ENCODE measurements around the gene PDIA2. TPM values are rescaled to one million over a fixed set of nuclear protein-coding genes. Genes with fewer than 3 reads are reported as not detected.

PDIA2 gene
- total and polyA plus RNA-seq, 2 donors (not counting 3 experiments of a cell fraction or from before 2014, with no cell fraction given): 0.63 TPM; not detected in 1

DNA sequence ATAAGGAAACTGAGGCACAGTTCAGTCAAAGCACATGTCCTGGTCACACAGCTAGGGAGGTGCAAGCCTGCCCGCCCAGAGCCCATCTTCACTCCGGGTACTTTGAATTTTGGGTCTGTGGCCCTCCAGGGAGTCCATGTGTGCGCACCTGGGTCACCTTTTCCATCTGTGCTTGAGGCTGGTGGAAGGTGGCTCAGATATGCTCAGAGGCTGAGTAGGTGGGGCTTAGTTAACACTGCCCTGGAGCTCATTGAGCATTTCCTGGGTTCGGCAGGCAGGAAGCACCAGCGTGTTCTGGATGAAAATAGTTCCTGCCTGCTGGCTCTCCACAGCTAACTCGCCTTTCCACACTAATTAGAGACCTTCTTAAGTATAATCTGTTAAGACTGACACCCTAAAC is 29.1 kb upstream of the PDIA2 start:
- ChIA-PET CTCF (interaction anchor here (0.5 to 0.6 kb wide), 2 partner anchors 83 to 109 kb away, joined by 3 to 4 read pairs; no protein-coding TSS in a partner anchor), POLR2A (no interaction called here)
- FAIRE-seq (no peak), DNase-seq (ENCODE audit: low read depth, low spot score) (no peak)
- Histone ChIP-seq H3K27ac (ENCODE audit: insufficient read depth, low read depth, low read length) (no peak overlapping the region), H4K20me1 (replicated peaks; ENCODE audit: control insufficient read depth, extremely low read depth, insufficient read depth, low read length) (no peaks in the 10 kb centered on the region), H3K36me3 (ENCODE audit: control insufficient read depth in 2 of 2, extremely low read depth in 1 of 2, insufficient read depth in 2 of 2, low read length in 2 of 2) (peaks cover 0 to 2% of the 10 kb centered on the region in 2 experiments), H3K9me3 (replicated peaks; ENCODE audit: control insufficient read depth, insufficient read depth, low read length) (no peaks in the 10 kb centered on the region), H3K9me1 (replicated peaks; ENCODE audit: control insufficient read depth, extremely low read depth, insufficient read depth, low read length) (no peaks in the 10 kb centered on the region), H3K4me3 (replicated peaks in 1 of 3; ENCODE audit: insufficient read depth in 1 of 3, low read depth in 1 of 3, low read length in 3 of 3) (no peak overlapping the region), H3K9ac (replicated peaks; ENCODE audit: extremely low read depth, insufficient read depth, low read length) (no peak overlapping the region), H3K79me2 (ENCODE audit: control insufficient read depth, insufficient read depth, low read length) (no peaks in the 10 kb centered on the region), H3K4me2 (ENCODE audit: insufficient read depth, low read length) (no peak overlapping the region), H2AFZ (ENCODE audit: low read depth, low read length) (no peak overlapping the region), H3K4me1 (ENCODE audit: control insufficient read depth, extremely low read depth, insufficient read depth, low read length) (peaks cover 12% of the 10 kb centered on the region), H3K27me3 (ENCODE audit: control insufficient read depth in 2 of 2, insufficient read depth in 2 of 2, low read length in 2 of 2) (no peaks in the 10 kb centered on the region)
- dilution Hi-C loops (cut with MboI; ENCODE audit: extremely low pct_ligation_motif_present, low sequenced_read_pairs) (no loop called here), intact Hi-C loops (cut with micrococcal nuclease) (no loop called here)
- BruUV-seq (replicated peaks): no TSS peak
- TF ChIP-seq EZH2 (IDR thresholded peaks at IDR 0.05; ENCODE audit: borderline replicate concordance, low read depth, low read length, severe bottlenecking): no peak

DNA sequence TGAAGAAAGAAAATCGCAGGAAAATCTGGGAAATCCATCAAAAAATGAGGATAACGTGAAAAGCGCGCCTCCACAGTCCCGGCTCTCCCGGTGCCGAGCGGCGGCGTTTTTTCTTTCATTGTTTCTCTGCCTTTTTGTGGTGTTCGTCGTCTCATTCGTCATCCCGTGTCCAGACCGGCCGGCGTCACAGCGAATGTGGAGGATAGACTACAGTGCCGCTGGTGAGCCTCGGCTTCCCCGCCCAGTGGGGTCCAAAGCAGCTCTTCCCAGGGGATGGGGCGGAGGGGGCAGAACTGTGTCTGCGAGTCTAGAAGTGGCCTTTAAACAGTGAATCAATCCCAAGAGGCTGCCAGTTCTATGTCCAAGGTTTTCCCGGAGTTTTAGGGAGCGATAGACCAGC is 28.5 kb upstream of the PDIA2 start:
- dilution Hi-C loops (cut with MboI; ENCODE audit: extremely low pct_ligation_motif_present, low sequenced_read_pairs): no loop called here
- no peaks in the 10 kb centered on the region for H3K9me1 ChIP-seq (replicated peaks; ENCODE audit: control insufficient read depth, extremely low read depth, insufficient read depth, low read length)
- H3K79me2 ChIP-seq (ENCODE audit: control insufficient read depth, insufficient read depth, low read length): no peaks in the 10 kb centered on the region
- H4K20me1 ChIP-seq (replicated peaks; ENCODE audit: control insufficient read depth, extremely low read depth, insufficient read depth, low read length): no peaks in the 10 kb centered on the region
- H3K27ac ChIP-seq (ENCODE audit: insufficient read depth, low read depth, low read length): no peak overlapping the region
- FAIRE-seq (no peak), DNase-seq (ENCODE audit: low read depth, low spot score) (no peak)
- H3K9me3 ChIP-seq (replicated peaks; ENCODE audit: control insufficient read depth, insufficient read depth, low read length): no peaks in the 10 kb centered on the region
- no peaks in the 10 kb centered on the region for H3K27me3 ChIP-seq (ENCODE audit: control insufficient read depth in 2 of 2, insufficient read depth in 2 of 2, low read length in 2 of 2)
- ChIA-PET POLR2A (no interaction called here), CTCF (interaction anchor here (0.5 kb wide), 1 partner anchor 83 kb away, joined by 4 read pairs; no protein-coding TSS in a partner anchor)
- H3K4me3 ChIP-seq (replicated peaks in 1 of 3; ENCODE audit: insufficient read depth in 1 of 3, low read depth in 1 of 3, low read length in 3 of 3): no peak overlapping the region
- BruUV-seq (replicated peaks): no TSS peak
- no peak overlapping the region for H3K9ac ChIP-seq (replicated peaks; ENCODE audit: extremely low read depth, insufficient read depth, low read length)
- no peak overlapping the region for H2AFZ ChIP-seq (ENCODE audit: low read depth, low read length)
- H3K4me1 ChIP-seq (ENCODE audit: control insufficient read depth, extremely low read depth, insufficient read depth, low read length): peaks cover 12% of the 10 kb centered on the region
- intact Hi-C loops (cut with micrococcal nuclease): no loop called here
- peaks cover 0 to 2% of the 10 kb centered on the region in 2 experiments for H3K36me3 ChIP-seq (ENCODE audit: control insufficient read depth in 2 of 2, extremely low read depth in 1 of 2, insufficient read depth in 2 of 2, low read length in 2 of 2)
- H3K4me2 ChIP-seq (ENCODE audit: insufficient read depth, low read length): no peak overlapping the region
- TF ChIP-seq MYC (IDR thresholded peaks at IDR 0.05; ENCODE audit: low read depth, low read length): no peak
- TF ChIP-seq POLR2A (IDR thresholded peaks at IDR 0.05; ENCODE audit: low read depth, low read length): no peak
- TF ChIP-seq EZH2 (IDR thresholded peaks at IDR 0.05; ENCODE audit: borderline replicate concordance, low read depth, low read length, severe bottlenecking): no peak
- no peak for TF ChIP-seq JUN (IDR thresholded peaks at IDR 0.05; ENCODE audit: borderline replicate concordance, insufficient read depth, insufficient read length, low read depth)
- TF ChIP-seq FOS (IDR thresholded peaks at IDR 0.05; ENCODE audit: borderline replicate concordance, insufficient read depth, low read length): no peak
- no peak for TF ChIP-seq GATA2 (IDR thresholded peaks at IDR 0.05; ENCODE audit: insufficient read depth, insufficient read length, low read depth, low read length)
- TF ChIP-seq POLR2AphosphoS5 (IDR thresholded peaks at IDR 0.05; ENCODE audit: insufficient read depth, low read depth, low read length): no peak
- TF ChIP-seq, protein P1, sequence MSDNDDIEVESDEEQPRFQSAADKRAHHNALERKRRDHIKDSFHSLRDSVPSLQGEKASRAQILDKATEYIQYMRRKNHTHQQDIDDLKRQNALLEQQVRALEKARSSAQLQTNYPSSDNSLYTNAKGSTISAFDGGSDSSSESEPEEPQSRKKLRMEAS (IDR thresholded peaks at IDR 0.05; ENCODE audit: insufficient read depth, insufficient read length): no peak
- TF ChIP-seq, protein P2, sequence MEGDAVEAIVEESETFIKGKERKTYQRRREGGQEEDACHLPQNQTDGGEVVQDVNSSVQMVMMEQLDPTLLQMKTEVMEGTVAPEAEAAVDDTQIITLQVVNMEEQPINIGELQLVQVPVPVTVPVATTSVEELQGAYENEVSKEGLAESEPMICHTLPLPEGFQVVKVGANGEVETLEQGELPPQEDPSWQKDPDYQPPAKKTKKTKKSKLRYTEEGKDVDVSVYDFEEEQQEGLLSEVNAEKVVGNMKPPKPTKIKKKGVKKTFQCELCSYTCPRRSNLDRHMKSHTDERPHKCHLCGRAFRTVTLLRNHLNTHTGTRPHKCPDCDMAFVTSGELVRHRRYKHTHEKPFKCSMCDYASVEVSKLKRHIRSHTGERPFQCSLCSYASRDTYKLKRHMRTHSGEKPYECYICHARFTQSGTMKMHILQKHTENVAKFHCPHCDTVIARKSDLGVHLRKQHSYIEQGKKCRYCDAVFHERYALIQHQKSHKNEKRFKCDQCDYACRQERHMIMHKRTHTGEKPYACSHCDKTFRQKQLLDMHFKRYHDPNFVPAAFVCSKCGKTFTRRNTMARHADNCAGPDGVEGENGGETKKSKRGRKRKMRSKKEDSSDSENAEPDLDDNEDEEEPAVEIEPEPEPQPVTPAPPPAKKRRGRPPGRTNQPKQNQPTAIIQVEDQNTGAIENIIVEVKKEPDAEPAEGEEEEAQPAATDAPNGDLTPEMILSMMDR (IDR thresholded peaks at IDR 0.05; ENCODE audit: extremely low read depth in 1 of 2, insufficient read depth in 1 of 2, low read depth in 1 of 2, low read length in 2 of 2): no peak
